Activated CD8-positive, alpha-beta memory T cell treated with anti-CD3 and anti-CD28 coated beads, Interleukin-2, amount 50 U/mL, for 24 hours (primary cell): Measurements from ENCODE around the gene MINDY3.
"Not testable (repeated sequence)": the region's sequence is repeated elsewhere in the genome, so short reads cannot be mapped to it uniquely, and the experiment has no call there.

Source experiments
- DNase-seq: peaks from one replicate; pipeline ENCODE4 v3.0.0-alpha.2; 2020; ENCODE audit errors: extremely low read depth

The MINDY3 gene

DNA sequence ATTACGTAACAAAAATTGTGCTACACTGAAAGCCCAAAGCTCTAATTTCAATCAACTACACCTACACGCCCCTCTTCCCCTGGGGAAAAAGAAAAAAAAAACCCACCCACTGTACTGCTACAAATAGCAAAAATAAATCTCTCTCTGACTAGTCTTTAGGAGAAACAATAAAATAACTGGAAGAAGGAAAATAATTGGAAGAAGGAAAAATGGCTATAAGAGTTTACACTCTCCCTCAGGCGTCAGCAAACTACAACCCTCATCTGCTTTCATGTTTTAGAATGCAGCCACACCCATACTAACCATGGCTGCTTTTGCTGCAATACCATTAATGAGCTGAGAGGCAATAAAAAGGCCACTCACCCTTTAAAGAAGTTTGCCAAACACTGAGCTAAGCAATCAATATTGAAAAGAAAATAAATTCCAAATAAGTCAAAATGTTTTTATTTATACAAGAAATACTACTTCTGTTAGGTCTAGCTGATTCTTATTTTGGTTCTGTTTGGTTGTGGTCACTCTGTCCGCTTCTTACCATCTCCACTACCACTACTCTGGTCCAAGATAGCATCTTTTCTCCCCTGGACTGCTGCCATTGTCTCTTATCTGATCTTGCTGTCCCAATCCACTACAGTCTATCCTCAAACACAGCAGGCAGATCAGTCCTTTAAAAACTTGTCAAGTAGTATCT lies 3.8 kb downstream of the MINDY3 start:
- DNase-seq = no peak

DNA sequence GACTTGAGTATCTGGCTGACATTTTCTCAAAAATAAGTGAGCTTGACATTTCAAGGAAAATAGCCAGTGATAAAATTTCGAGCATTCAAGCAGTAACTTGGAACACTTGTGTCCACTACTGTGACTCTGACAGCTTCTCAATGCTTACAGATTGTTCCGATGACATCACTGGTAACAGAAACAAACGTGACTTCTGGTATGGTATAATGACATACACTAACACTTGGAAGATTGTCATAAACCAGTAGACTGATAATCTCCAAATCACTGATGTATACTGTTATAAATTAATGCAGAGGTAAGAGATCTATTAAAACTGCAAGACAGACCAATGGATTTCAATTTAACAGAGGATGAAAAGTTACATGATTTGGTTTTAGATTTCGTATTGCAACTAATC lies 6.5 kb downstream of the MINDY3 start:
- DNase-seq = no peak

DNA sequence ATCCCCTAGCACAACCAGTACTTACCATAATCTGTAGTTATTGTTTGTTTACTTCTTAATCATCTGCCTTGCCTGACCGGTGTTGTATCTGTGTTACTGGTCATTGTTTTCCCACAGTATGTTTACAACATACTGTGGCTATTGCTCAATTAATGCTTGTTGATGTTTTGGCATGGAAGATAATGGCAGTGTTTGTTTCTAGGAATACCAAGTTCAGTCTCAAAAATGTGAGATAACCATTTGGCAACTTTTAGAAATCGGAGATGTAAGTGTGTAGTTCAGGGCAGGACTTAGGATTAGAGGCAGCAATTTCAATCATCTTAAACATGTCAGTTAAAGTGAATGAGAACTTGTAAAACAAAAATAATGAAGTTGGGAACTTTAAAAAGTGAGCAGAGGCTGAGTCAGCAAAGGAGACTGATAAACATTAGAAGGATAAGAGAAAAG lies 8.2 kb downstream of the MINDY3 start:
- no peak for DNase-seq

DNA sequence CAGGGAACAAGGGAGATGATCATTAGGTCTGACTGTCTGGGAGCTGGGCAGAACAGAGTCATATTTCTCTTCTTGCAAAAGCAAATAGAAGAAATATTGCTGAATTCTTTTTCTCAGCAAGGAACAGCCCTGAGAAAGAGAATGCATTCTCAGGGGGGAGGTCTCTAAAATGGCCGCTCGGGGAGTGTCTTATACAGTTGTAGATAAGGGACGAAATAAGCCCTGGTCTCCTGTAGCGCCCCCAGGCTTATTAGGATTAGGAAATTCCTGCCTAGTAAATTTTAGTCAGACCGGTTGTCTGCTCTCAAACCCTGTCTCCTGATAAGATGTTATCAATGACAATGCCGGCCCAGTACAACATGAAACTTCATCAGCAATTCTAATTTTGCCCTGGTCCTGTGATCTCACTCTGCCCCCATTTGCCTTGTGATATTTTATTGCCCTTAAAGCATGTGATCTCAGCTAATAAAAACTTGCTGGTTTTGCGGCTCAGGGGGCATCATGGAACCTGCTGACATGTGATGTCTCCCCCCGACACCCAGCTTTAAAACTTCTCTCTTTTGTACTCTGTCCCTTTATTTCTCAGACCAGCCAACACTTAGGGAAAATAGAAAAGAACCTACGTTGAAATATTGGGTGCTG lies 9.8 kb downstream of the MINDY3 start:
- not testable (repeated sequence) for DNase-seq

DNA sequence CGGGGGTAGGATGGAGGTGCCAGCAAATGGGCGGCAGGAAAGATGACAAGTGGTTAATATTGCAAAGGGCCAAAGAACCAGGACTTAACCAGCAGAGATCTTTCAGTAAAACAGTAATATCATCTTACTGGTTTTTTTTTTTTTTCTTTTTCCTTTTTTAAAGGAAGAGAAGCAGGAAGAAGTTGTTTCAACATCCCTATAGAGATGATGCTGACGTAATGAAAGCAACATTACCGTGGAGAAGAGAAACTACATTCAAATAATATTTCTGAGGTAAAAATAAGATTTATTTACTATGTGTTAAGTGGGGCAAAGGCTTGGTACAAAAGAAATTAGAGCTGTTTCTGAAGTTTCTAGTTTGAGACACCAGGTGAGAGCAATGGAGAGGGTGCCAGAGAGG lies 11.0 kb downstream of the MINDY3 start:
- no peak for DNase-seq

DNA sequence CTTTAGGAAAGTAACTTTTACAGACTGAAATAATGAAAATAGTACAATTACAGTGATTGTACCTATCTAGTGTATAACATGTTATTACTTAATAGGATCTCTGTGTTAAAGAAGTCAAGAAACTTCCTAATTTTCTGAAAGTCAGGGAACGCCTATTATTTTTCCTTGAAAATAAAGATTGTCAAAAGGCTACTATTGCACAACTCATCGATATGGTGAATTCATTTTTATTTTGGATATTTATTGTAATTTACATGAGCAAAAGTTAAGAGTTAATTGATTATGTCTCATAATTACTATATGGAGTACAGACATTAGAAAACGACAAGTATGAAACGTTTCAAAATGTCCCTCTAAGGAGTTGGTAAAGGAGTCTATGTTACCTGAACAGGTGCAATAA lies 12.8 kb downstream of the MINDY3 start:
- DNase-seq = no peak

DNA sequence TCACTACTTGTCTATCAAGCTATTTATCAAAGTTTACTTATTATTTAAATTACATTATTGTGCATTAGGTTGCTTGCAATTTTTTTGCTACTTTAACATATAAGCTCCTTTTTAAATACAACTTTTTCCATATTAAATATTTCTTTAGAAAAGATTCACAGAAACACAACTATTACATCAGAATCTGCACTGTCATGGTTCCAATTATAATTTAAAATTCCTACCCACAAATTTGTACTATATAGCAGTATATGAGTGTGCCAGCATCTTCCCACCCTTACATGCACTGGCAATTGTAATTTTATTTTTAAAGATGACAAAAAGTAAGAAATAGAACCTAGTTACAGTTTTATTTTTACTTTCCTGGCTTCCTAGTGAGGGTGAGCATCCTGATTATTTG lies 15.8 kb downstream of the MINDY3 start:
- no peak for DNase-seq

DNA sequence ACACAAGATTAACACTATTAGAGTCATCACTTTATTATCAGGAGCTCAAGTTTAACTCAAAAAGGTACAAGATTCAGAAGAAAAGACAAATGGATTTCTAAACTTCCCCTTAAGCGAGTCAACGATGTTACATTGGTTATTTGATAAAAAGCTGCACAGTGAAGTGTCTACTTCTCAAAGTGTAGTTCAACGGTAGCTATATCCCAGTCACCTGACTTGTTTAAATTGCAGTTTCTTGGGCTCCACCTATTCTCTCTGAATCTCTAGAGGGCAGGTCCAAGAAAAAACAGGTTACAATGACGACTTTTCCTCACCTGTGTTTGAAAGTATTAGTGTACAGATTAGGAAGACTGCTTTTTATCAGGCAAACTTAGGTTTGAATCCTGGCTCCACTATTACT lies 16.6 kb downstream of the MINDY3 start:
- no peak for DNase-seq

DNA sequence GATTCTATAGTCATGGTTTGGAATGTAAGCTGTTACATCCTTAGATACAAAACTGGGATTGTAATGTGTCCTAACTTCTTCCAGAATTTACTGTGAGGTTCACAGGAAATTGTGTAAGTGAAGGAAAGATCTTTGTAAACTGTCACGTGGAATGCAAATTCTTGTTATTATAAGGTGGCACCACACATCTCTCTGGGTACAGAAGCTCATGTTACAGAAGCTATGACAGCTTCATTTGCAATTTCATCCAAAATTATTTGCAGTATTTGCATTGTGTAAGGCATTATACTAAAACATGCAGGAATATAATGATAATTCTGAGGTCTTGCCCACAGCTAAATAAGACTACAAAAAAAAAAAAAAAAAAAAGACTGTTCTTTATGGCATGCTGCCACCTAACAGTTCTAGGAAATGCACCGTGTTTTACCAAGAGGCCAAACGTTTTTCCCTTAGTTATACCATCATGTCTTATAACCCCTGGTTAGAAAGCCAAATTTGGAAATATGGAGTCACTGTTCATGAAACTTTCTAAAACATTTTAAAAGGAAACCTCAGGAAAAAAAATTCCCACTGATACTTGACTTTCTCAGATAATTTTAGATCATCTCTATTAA lies 17.6 kb downstream of the MINDY3 start:
- no peak for DNase-seq

DNA sequence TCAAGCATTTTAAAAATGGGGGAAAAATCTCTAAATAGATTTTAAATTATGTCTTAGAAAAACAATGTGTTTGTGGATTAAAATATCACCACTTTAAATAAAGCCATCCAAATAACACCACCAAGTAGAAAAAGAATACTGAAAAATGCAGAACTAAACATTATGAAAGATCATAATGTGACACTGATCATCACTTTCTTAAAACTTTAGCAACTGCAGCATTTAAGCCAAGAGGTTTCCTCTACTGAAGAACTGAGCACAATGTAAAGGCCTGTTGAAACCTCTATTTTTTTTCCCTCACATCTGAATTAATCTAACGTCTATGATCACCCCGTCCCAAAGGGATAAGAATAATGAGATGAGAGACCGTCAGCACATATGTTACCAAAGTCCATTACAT lies 18.6 kb downstream of the MINDY3 start:
- DNase-seq = no peak

DNA sequence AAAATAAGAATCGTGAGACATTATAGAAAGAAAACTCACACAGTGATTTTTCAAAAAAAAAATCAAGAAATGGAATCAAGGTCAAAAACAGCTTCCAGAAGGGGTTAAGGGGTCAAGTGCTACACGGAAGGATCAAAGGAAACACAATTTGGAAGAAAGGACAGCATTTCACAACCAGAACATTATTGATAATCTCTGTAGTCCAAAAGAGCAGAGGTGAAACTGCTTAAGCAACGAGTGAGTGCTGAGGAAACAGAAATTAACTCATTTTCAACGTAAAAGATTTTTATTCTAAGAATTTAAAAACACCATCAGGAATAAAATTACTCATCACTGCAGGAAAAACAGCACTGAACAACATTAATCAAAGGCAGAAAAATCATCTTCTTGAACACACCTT lies 23.5 kb downstream of the MINDY3 start:
- DNase-seq = no peak

DNA sequence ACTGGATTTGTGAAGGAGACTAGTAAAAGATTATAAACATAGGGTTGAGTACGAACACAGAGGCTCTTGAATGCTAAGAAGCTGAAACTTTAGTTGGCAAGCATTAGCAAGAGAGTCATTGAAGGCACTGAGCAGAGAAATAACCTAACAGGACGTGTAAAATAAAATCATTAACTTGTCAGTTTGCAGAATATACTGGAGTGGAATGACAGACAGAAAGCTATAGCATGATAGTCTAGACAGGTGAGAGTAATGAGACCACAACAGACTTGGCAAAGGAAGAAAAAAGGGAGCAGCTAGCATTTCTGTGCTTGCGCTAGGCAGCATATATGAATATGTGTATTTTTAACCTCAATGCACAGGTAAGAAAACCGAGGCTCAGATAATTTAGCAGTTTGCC lies 30.8 kb downstream of the MINDY3 start:
- no peak for DNase-seq

DNA sequence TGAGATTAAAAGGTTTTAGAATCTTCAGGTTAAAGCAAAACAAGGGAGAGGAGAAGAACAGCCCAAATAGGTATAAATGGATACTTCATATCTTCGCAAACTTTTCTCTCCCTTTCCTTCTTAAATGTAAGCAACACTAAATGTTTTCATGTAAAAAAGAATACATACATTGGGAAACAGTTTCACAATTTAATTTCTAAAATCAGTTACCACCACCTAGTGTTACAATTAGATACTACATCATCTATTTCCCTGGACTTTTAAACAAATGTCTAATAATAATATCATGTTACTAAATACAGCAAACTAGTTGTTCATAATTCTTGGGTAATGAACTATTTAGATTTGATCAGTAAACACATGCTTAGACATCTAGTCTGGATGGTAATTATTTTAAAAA lies 35.8 kb downstream of the MINDY3 start:
- DNase-seq = no peak

DNA sequence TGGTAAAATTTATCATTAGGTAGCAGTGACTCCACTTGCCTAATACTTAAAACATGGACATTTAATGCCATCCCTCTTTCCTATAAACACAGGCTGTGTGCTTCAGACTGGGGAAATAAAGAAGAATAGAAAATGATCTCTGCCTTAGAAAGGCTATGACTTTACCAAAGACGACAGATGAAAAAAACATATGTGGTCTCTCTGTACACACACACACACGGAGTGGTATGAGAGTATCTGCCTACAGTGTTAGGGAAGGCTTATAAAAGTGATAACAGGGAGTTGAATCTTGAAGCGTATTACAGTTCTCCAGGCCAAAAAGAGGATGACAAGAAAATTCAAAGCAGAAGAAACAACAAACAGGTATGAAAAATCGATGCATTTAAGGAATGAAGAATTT lies 38.2 kb downstream of the MINDY3 start:
- DNase-seq = no peak

DNA sequence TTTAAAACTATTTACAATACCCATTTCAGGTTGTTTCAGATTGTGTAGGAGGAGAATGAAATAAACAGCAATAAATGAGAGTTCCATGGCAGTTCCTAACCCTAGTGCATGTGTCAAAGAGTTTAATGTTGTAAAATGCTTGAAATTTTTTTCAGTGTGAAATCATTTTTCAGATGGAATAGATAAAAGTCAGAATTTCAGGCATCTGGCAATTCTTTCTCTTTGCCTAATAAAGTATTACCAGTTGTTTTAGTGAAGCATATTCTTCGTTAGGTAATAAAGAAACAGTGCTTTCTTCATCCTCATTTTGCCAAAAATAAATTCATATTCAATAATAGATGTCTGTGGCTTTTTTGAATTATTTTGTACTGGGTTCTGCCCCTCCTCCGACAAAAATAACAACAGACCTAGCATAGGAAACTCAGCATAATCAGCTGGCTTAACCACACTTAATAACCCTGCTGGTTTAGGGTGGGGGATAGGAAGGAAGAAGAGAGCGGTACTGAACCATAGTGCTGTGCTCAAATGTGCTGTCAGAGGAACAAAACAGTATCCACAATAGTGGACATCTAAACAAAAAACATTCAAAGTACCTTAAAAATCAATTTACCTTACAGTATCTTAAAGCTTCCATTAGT lies 39.1 kb downstream of the MINDY3 start:
- no peak for DNase-seq

DNA sequence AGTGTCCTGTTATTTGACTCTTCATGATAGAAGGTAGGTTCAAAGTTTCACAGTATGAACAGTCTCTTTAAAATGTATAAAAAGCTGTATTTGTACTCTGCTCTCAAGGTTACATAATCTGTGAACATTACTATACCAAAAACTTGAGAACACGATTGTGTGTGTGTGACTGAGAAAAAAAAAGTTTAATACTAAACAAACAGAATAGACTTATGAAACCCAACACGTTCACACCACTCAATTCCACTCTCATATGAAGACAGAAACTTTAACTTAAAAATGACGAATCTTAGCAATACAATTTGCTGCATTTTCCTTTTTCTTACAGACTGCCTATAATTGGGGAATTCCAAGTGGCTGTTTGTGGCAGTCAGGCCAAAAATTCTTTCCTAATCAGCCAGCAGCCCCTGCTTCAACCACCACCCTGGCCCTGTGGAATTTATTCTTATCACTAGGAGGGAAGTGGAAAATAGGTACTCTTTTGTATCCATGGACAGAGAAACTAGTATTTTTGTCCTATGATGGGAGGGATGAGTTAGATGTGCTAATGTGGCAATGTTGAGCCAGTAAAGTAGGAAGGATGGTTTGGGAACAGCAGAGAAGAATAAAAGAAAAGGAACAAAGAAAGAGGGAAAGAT lies 42.8 kb downstream of the MINDY3 start:
- DNase-seq = no peak

DNA sequence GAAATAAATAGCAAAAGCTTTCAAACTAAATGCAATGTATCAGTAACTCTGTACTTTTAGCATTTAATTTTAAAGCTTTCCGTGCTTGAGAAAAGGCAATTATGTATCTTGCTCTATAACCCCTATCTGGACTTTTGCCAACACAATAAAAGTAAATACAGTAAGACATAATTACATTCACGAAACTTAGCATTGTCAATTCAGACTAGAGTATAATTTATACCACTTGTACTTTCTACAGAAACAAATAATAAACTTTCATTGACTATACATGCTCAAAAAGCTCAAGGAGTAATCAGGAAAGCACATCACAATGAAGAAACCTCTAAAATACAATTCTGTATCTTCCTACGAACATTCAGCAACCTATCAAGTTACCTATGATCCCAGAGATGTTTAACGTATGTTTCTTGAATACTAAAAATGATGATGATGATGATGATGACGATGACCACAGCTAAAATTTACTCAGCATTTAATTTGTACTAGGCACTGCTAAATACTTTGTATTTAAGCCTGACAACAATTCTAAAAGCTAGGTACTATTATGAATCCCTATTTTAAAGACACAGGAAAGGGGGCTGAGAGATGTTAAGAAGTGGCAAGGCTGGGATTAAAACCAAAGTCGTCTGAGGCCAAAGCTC lies 44.9 kb downstream of the MINDY3 start:
- DNase-seq = no peak

DNA sequence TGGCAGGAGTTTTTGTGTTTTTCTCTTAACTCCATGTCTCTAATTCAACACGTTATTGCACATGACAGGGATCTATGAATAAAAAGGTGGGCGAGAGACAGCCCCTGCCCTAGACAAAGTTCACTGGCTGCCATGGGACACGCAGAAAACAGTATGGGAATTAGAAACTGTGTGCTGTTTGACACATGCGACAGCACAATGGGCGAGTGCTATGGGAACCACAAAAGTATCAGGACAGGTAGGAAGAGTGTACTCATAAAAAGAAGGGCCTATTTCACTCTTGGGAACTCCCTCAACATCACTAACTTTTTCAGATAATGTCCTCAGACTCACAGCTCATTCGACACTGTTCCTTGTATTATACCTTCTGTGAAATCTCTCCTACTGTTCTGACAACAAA lies 45.7 kb downstream of the MINDY3 start:
- no peak for DNase-seq

DNA sequence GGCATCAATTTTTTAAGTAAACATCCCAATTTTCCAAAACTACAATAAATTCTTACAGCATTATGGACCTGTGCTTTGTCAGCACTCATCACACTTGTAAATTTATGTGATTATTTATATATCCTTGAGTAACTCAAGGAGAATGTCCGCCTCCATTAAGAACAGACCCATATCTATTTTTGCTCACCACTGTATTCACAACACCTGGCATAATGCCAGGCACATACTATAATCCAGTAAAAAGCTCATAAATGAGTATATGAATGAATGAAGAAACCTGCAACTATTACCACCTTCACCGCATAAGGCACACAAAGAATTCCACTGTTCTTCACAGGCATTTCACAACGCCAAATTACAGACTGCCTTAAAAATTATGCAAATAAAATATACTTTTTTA lies 46.9 kb downstream of the MINDY3 start:
- DNase-seq = no peak

DNA sequence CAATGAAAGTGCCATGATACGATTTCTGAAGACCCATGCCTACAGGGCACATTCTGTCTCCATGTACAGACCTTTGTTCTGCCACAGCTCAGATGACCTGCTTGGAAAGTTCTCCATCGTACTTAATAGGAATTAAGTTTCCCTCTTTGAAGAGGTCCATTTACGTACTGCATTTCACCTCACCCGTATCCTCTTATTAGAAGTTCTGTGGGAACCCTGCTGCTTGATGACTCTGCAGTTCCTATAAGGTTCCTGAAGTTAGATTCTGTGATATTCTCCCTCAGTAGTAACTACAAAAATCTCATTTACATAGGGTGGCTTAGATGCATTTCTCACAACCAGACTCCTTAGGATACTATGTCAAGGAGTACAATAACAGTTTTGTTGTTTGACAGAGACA lies 50.9 kb downstream of the MINDY3 start:
- DNase-seq = no peak

DNA sequence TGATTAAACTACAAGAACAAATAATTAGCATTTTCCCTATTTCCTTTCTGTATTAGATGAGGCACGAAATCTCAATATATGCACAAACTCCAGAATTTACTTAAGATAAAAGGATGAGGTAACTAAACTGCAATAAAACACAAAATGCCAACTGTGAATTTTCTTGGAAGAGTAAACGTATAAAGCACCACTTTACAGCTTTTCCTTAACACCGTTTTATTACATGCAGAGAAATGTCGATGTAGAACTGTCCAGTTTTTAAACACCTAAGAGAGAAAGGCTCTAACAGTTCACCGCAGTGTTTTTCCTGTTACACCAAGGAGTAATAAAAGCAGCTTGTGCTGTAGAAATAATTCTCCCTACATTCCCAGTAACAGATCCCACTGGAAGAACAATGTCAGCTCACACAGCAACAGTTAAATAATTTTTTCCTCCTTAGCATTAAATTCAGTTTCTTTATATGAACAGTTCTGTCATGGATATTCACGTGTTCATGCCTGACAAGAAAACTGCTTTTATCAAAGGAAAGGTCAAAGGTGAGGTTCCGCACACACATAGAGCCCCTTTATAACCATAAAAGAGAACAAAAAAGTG lies 52.0 kb downstream of the MINDY3 start:
- DNase-seq = no peak
